Parathyroid adenoma (tissue), 2 donors: ENCODE results near the gene NXPH2.

Experiments
- H2AFZ ChIP-seq: fragments of 300-600 bp; sonication (generic); one replicate; pipeline ENCODE4 v1.7.0; 2017; ENCODE audit warnings: antibody characterized with exemption, mild to moderate bottlenecking
- H3K27ac ChIP-seq: fragments of 300-600 bp; sonication (generic); one replicate; pipeline ENCODE4 v1.7.0; 2017
- H3K27me3 ChIP-seq: fragments of 300-600 bp; sonication (generic); one replicate; pipeline ENCODE4 v1.7.0; 2017; ENCODE audit warnings: low read length; ENCODE audit not compliant: control insufficient read depth, insufficient read depth
- H3K36me3 ChIP-seq: fragments of 300-600 bp; sonication (generic); one replicate; pipeline ENCODE4 v1.7.0; 2017; ENCODE audit warnings: low read length; ENCODE audit not compliant: control insufficient read depth, insufficient read depth
- H3K4me1 ChIP-seq: fragments of 300-600 bp; sonication (generic); one replicate; pipeline ENCODE4 v1.7.0; 2017; ENCODE audit warnings: control low read depth
- H3K4me2 ChIP-seq: fragments of 300-600 bp; sonication (generic); one replicate; pipeline ENCODE4 v1.7.0; 2017; ENCODE audit warnings: low read length
- H3K4me3 ChIP-seq: fragments of 300-600 bp; sonication (generic); one replicate; pipeline ENCODE4 v1.7.0; 2017; ENCODE audit warnings: low read depth, low read length
- H3K79me2 ChIP-seq: fragments of 300-600 bp; sonication (generic); one replicate; pipeline ENCODE4 v1.7.0; 2017; ENCODE audit warnings: control low read depth
- H3K9ac ChIP-seq: fragments of 300-600 bp; sonication (generic); one replicate; pipeline ENCODE4 v1.7.0; 2017; ENCODE audit warnings: mild to moderate bottlenecking
- H3K9me3 ChIP-seq: fragments of 300-600 bp; sonication (generic); one replicate; pipeline ENCODE4 v1.7.0; 2017; ENCODE audit warnings: low read length; ENCODE audit not compliant: control insufficient read depth
- CTCF ChIP-seq: fragments of 300-600 bp; sonication (generic); IDR thresholded peaks from one replicate; pipeline ENCODE4 v1.7.0; 2017; ENCODE audit warnings: antibody characterized with exemption, mild to moderate bottlenecking
- donor health status: primary hyperparathyroidism.

Gene NXPH2

DNA sequence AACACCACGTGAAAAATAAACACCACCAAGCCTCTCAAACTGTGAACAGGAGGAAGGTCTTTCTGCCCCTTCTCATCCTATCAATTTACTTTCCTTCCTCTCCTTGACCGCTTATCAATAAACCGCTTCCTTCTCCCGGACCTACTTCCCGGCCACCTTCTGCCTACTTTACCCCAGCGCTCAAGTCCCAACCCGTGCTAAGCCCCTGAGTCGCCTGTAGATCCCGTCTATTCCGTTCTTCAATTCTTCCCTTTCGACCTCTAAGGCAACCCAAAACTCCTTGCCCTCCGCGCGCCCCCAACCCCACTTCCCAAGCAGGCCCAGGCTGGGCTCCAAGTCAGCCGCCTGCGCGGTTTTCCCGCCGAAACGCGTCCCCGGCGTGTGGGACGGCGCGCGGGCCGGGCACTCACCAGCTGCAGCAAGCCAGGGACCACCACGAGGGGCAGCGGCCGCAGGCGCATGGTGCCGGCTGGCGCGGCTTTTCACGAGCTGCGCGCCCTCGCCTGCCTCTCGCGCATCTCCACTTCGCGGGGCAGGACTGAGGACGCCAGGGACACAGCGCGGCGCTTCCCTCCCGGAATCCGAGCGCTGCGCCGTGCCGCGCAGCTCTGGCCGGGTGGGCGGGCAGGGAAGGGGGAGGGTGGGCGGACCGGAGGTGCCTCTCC lies at the start of gene NXPH2:
NXPH2 (minus strand) TSS at position 610 of the 665 bp plus-strand sequence; CDS start at position 461, 149 bp downstream.
- peaks cover 8% of the 10 kb centered on the region for H3K27me3 ChIP-seq
- no peaks in the 10 kb centered on the region for H3K4me1 ChIP-seq
- no peak for TF ChIP-seq CTCF
- H3K27ac ChIP-seq, result no peak within 1 kb of the TSS
- H3K36me3 ChIP-seq, result no peaks in the 10 kb centered on the region
- no peak within 1 kb of the TSS for H2AFZ ChIP-seq
- H3K4me3 ChIP-seq, result no peak within 1 kb of the TSS
- peak within 1 kb of the TSS; percentile 38 for H3K4me2 ChIP-seq
- H3K9me3 ChIP-seq, result no peaks in the 10 kb centered on the region
- no peak within 1 kb of the TSS for H3K9ac ChIP-seq
- no peaks in the 10 kb centered on the region for H3K79me2 ChIP-seq

GRCh38 chr2:138829326-138829919 lies 49.2 kb upstream of the NXPH2 start:
- Histone ChIP-seq H3K4me1 (no peaks in the 10 kb centered on the region), H3K9me3 (no peaks in the 10 kb centered on the region), H3K27ac (no peak overlapping the region), H3K4me3 (no peak overlapping the region), H3K4me2 (no peak overlapping the region), H3K9ac (no peak overlapping the region), H2AFZ (no peak overlapping the region), H3K79me2 (no peaks in the 10 kb centered on the region), H3K27me3 (no peaks in the 10 kb centered on the region), H3K36me3 (no peaks in the 10 kb centered on the region)
- no peak for TF ChIP-seq CTCF

DNA sequence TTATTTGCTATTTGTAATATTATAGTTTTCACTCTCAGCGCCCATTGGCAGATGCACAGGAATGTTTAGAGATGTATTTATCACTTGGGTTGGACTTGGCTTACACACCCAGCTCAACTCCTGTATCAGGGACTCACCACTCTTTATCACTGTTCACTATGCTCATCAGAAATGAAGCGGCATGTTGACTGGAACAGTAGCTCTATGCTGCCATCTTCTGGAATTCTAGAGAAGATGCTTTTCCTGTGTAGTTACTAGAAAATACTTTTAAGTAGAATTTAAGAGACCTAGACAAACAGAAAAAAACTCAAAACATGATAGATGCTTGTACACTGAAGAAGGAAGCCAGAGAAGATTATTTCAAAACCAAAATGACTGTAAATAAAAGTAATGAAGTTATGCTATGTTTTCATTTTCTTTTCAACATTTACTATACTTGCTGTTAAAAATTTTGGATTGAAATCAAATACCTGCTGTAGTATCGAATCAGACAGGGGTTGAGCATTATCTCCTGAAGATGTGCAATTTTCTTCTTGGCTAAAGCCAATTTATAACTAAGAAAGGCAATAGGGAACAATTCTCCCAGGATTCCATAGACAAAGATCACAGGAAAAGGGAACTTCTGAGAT lies 47.4 kb upstream of the NXPH2 start:
- H3K4me3 ChIP-seq, result no peak overlapping the region

GRCh38 chr2:138823666-138824065 lies 43.5 kb upstream of the NXPH2 start:
- Histone ChIP-seq H3K4me1 (no peaks in the 10 kb centered on the region), H3K36me3 (no peaks in the 10 kb centered on the region), H2AFZ (no peak overlapping the region), H3K4me3 (no peak overlapping the region), H3K27ac (no peak overlapping the region), H3K9ac (no peak overlapping the region), H3K79me2 (no peaks in the 10 kb centered on the region), H3K27me3 (no peaks in the 10 kb centered on the region), H3K9me3 (no peaks in the 10 kb centered on the region), H3K4me2 (no peak overlapping the region)
- no peak for TF ChIP-seq CTCF

More for the DNA sequence above, 47.4 kb upstream of the NXPH2 start:
- Histone ChIP-seq H3K27me3 (no peaks in the 10 kb centered on the region), H3K9me3 (no peaks in the 10 kb centered on the region), H3K9ac (no peak overlapping the region), H3K79me2 (no peaks in the 10 kb centered on the region), H3K27ac (no peak overlapping the region), H3K4me1 (no peaks in the 10 kb centered on the region), H2AFZ (no peak overlapping the region), H3K36me3 (no peaks in the 10 kb centered on the region), H3K4me2 (no peak overlapping the region)
- peak; percentile 52 for TF ChIP-seq CTCF
